ENCODE measurements around the gene CACNA1B. TPM values are rescaled to one million over a fixed set of nuclear protein-coding genes. Genes with fewer than 3 reads are reported as not detected.
A peak's percentile ranks its signal among the peaks of the same experiment; 100 is the strongest.

CACNA1B gene
- total RNA-seq, 4 donors from 2014 or later: 0.08 TPM; not detected in 2

DNA sequence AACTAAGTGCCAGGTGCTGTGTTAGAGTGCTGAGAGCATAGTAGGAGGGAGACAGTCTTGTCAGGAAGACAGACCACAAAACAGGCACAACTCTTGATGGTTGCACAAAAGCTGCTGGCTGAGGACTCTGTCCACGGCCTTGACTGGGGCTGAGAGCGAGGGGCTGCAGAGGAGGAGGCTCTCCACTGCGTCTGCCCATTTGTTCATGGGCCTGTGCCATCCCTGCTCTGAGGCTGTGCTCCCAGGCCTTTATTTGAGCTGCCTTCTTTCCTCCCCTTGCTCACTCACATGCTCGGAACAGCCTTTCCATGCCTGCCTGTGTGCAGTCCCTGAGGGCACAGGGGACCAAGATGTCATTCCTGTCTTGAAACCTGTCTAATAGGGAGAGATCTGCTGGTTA lies 147.8 kb downstream of the CACNA1B start:
- 91% methylated on average over 4 of the region's 4 CpGs for WGBS
- TF ChIP-seq POLR2AphosphoS5 (IDR thresholded peaks at IDR 0.05) (no peak), EP300 (IDR thresholded peaks at IDR 0.05) (no peak), POLR2A (IDR thresholded peaks at IDR 0.05) (no peak)
- TF ChIP-seq, protein P1, sequence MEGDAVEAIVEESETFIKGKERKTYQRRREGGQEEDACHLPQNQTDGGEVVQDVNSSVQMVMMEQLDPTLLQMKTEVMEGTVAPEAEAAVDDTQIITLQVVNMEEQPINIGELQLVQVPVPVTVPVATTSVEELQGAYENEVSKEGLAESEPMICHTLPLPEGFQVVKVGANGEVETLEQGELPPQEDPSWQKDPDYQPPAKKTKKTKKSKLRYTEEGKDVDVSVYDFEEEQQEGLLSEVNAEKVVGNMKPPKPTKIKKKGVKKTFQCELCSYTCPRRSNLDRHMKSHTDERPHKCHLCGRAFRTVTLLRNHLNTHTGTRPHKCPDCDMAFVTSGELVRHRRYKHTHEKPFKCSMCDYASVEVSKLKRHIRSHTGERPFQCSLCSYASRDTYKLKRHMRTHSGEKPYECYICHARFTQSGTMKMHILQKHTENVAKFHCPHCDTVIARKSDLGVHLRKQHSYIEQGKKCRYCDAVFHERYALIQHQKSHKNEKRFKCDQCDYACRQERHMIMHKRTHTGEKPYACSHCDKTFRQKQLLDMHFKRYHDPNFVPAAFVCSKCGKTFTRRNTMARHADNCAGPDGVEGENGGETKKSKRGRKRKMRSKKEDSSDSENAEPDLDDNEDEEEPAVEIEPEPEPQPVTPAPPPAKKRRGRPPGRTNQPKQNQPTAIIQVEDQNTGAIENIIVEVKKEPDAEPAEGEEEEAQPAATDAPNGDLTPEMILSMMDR (IDR thresholded peaks at IDR 0.05): no peak
- Histone ChIP-seq H3K9me3 (no peaks in the 10 kb centered on the region), H3K4me3 (no peak overlapping the region), H3K27ac (no peak overlapping the region), H3K4me1 (peaks cover 14% of the 10 kb centered on the region), H3K36me3 (no peaks in the 10 kb centered on the region), H3K27me3 (peaks cover 64% of the 10 kb centered on the region)
- peak; percentile 19 to 64 for DNase-seq (ENCODE audit: low spot score in 2 of 2)

DNA sequence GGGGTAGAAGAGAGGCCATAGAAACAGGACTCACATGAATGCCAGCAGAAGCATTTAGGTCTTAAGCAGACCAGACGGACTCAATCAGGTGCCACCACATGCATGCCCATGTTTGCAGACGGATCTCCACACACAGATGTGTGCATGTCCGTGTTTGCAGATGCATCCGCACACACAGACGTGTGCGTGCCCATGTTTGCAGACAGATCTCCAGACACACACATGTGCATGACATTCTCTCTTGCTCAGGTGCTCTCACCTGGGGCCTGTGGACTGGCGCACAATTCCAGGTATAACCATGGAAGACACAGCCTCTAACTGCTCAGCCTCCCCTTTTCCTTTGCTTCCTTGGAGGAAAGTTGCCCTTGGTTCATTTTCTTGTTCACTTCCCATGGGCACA lies 148.3 kb downstream of the CACNA1B start:
- WGBS: 73% methylated on average over 7 of the region's 7 CpGs
- TF ChIP-seq, protein P1 (IDR thresholded peaks at IDR 0.05): no peak
- TF ChIP-seq POLR2A (IDR thresholded peaks at IDR 0.05) (no peak), POLR2AphosphoS5 (IDR thresholded peaks at IDR 0.05) (no peak), EP300 (IDR thresholded peaks at IDR 0.05) (no peak)
- H3K36me3 ChIP-seq: no peaks in the 10 kb centered on the region
- no peak for DNase-seq (ENCODE audit: low spot score in 2 of 2)
- H3K9me3 ChIP-seq: no peaks in the 10 kb centered on the region
- H3K27me3 ChIP-seq: peaks cover 59% of the 10 kb centered on the region
- H3K4me1 ChIP-seq: peaks cover 14% of the 10 kb centered on the region
- H3K4me3 ChIP-seq: no peak overlapping the region
- H3K27ac ChIP-seq: no peak overlapping the region

- 97% methylated on average over 1 of the region's 1 CpG for WGBS
- peaks cover 3% of the 10 kb centered on the region for H3K4me1 ChIP-seq
- H3K27ac ChIP-seq: no peak overlapping the region
- peaks cover 48% of the 10 kb centered on the region for H3K27me3 ChIP-seq
- H3K9me3 ChIP-seq: no peaks in the 10 kb centered on the region
- no peak for DNase-seq (ENCODE audit: low spot score in 2 of 2)
- H3K4me3 ChIP-seq: no peak overlapping the region
- no peaks in the 10 kb centered on the region for H3K36me3 ChIP-seq
- TF ChIP-seq POLR2AphosphoS5 (IDR thresholded peaks at IDR 0.05) (no peak), POLR2A (IDR thresholded peaks at IDR 0.05) (no peak), EP300 (IDR thresholded peaks at IDR 0.05) (no peak)
- TF ChIP-seq, protein P1 (IDR thresholded peaks at IDR 0.05): no peak
These were observed 151.0 kb downstream of the CACNA1B start for GRCh38 chr9:138028596-138028995.

GRCh38 chr9:138031186-138031585 lies 153.6 kb downstream of the CACNA1B start:
- no peaks in the 10 kb centered on the region for H3K36me3 ChIP-seq
- no peaks in the 10 kb centered on the region for H3K9me3 ChIP-seq
- H3K4me1 ChIP-seq: no peaks in the 10 kb centered on the region
- WGBS: 63% methylated on average over 3 of the region's 3 CpGs
- no peak overlapping the region for H3K27ac ChIP-seq
- no peak for TF ChIP-seq POLR2A (IDR thresholded peaks at IDR 0.05)
- TF ChIP-seq, protein P1 (IDR thresholded peaks at IDR 0.05): no peak
- no peak for TF ChIP-seq POLR2AphosphoS5 (IDR thresholded peaks at IDR 0.05)
- TF ChIP-seq EP300 (IDR thresholded peaks at IDR 0.05): no peak
- H3K27me3 ChIP-seq: peaks cover 29% of the 10 kb centered on the region
- no peak for DNase-seq (ENCODE audit: low spot score in 2 of 2)
- no peak overlapping the region for H3K4me3 ChIP-seq

DNA sequence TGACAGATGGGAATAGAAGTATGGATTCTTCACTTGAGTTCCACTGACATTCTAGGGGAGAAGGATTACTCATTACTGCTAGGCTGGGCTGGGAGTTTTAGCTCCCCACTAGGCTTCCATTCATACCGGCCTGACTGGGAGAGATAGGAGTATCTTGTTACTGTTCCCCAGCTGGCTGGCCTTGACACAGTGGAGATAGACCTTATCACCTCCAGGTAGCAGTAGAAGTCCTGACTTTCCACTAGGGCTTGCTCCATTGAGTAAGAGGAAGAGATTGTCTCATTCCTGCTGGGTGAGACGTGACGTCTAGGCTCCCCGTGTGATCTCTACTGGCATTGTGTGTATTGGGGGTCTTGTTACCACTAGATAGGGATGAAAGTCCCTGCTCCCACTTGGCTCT lies 156.4 kb downstream of the CACNA1B start:
- 100% methylated on average over 2 of the region's 4 CpGs for WGBS
- no peaks in the 10 kb centered on the region for H3K36me3 ChIP-seq
- no peak overlapping the region for H3K27ac ChIP-seq
- DNase-seq (ENCODE audit: low spot score in 2 of 2): peak in 1 of 2 donors; percentile 34
- no peaks in the 10 kb centered on the region for H3K4me1 ChIP-seq
- H3K27me3 ChIP-seq: peaks cover 29% of the 10 kb centered on the region
- no peak overlapping the region for H3K4me3 ChIP-seq
- TF ChIP-seq POLR2A (IDR thresholded peaks at IDR 0.05): no peak
- no peak for TF ChIP-seq POLR2AphosphoS5 (IDR thresholded peaks at IDR 0.05)
- TF ChIP-seq EP300 (IDR thresholded peaks at IDR 0.05): no peak
- TF ChIP-seq, protein P1 (IDR thresholded peaks at IDR 0.05): no peak
- H3K9me3 ChIP-seq: no peaks in the 10 kb centered on the region

Measured in suprapubic skin (tissue), 4 donors.